ENCODE measurements around the gene RABEPK. TPM values are rescaled to one million over a fixed set of nuclear protein-coding genes. Genes with fewer than 3 reads are reported as not detected.
"Not testable (repeated sequence)": the region's sequence is repeated elsewhere in the genome, so short reads cannot be mapped to it uniquely, and the experiment has no call there.

The RABEPK gene
- total and polyA plus RNA-seq, 4 donors, result 12.7 to 23.9 (median 20.6) TPM

GRCh38 chr9:125189361-125190289, 10.7 kb upstream of the RABEPK start, which contains the start of gene PPP6C (continued):
- TF ChIP-seq NR2F2 (IDR thresholded peaks at IDR 0.05) (peak; percentile 25), ZBTB33 (IDR thresholded peaks at IDR 0.05) (peak; percentile 96)

DNA sequence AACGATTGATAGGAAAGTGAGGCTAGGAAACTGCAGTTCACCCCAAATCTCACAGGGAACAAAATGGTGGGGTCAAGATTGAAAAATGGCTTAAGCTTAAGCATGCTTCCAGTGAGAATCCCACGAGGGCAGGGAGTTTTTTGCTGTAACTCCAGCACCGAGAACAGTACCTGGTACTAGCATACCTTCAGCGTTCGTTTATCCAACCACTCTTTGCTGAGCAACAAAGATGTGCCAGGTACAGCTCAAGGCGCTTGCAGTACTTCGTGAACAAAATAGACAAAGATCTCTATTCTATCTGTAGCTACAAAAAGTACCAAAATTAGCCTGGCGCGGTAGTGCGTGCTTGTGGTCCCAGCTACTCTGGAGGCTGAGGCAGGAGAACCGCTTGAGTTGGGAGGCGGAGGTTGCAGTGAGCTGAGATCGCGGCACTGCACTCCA, 10.0 kb upstream of the RABEPK start:
- no peaks in the 10 kb centered on the region for H3K9me3 ChIP-seq (ENCODE audit: control insufficient read depth in 4 of 4, low read length in 3 of 4)
- 57% methylated on average over 14 of the region's 14 CpGs for WGBS
- DNase-seq (ENCODE audit: low spot score), result no peak
- peaks cover 8 to 23% (median 20%) of the 10 kb centered on the region in 4 donors for H3K4me1 ChIP-seq (ENCODE audit: control insufficient read depth in 4 of 4, insufficient read depth in 4 of 4, low read length in 3 of 4)
- H3K9ac ChIP-seq (ENCODE audit: low read depth in 1 of 2, low read length in 2 of 2), result peak overlapping the region; percentile 63 to 94
- TF ChIP-seq YY1 (IDR thresholded peaks at IDR 0.05), result peak; percentile 8
- no peak for TF ChIP-seq RXRA (IDR thresholded peaks at IDR 0.05)
- TF ChIP-seq SP1 (IDR thresholded peaks at IDR 0.05), result no peak
- no peak for TF ChIP-seq ZBTB33 (IDR thresholded peaks at IDR 0.05)
- TF ChIP-seq NR2F2 (IDR thresholded peaks at IDR 0.05), result no peak
- TF ChIP-seq HNF4A (conservative IDR thresholded peaks at IDR 0.05), result no peak
- no peak for TF ChIP-seq CTCF (IDR thresholded peaks at IDR 0.05; ENCODE audit: low read depth, low read length, missing input control)
- no peaks in the 10 kb centered on the region for H3K36me3 ChIP-seq (ENCODE audit: control insufficient read depth in 4 of 4, insufficient read depth in 3 of 4, low read depth in 1 of 4, low read length in 3 of 4)
- H3K27me3 ChIP-seq (ENCODE audit: control insufficient read depth in 4 of 4, insufficient read depth in 4 of 4, low read length in 3 of 4), result no peaks in the 10 kb centered on the region
- peak overlapping the region; percentile 88 to 90 for H3K27ac ChIP-seq (ENCODE audit: low read depth in 1 of 2, low read length in 2 of 2)
- peak overlapping the region; percentile 65 to 98 (median 72) for H3K4me3 ChIP-seq (ENCODE audit: low read depth in 1 of 3, low read length in 3 of 3)

- H3K4me1 ChIP-seq (ENCODE audit: control insufficient read depth in 4 of 4, insufficient read depth in 4 of 4, low read length in 3 of 4); H3K27me3 ChIP-seq (ENCODE audit: control insufficient read depth in 4 of 4, insufficient read depth in 4 of 4, low read length in 3 of 4); H3K4me3 ChIP-seq (ENCODE audit: low read depth in 1 of 3, low read length in 3 of 3); H3K9ac ChIP-seq (ENCODE audit: low read depth in 1 of 2, low read length in 2 of 2); DNase-seq (ENCODE audit: low spot score); H3K27ac ChIP-seq (ENCODE audit: low read depth in 1 of 2, low read length in 2 of 2); H3K36me3 ChIP-seq (ENCODE audit: control insufficient read depth in 4 of 4, insufficient read depth in 3 of 4, low read depth in 1 of 4, low read length in 3 of 4); H3K9me3 ChIP-seq (ENCODE audit: control insufficient read depth in 4 of 4, low read length in 3 of 4): not testable (repeated sequence)
- WGBS, result 90% methylated on average over 5 of the region's 5 CpGs
Observed at GRCh38 chr9:125194466-125194865, 5.9 kb upstream of the RABEPK start.

DNA sequence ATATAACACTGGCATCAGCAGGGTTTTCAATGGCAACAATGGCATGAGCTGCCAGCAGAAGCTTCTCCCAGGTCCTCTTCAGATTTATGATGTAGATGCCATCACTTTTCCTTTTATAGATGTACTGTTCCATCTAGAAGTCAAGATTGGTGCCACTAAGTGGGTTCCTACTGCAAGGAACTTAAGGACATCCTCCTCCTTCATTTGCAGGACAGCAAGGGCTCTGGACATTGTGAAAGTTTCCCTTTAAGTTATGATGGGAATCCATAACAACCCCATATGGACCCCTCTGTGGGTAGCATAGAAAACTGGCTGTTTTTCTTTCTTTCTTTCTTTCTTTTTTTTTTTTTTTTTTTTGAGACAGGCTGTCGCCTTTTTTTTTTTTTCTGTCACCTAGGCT, 4.8 kb upstream of the RABEPK start:
- not testable (repeated sequence) for H3K4me1 ChIP-seq (ENCODE audit: control insufficient read depth in 4 of 4, insufficient read depth in 4 of 4, low read length in 3 of 4); H3K9ac ChIP-seq (ENCODE audit: low read depth in 1 of 2, low read length in 2 of 2); H3K27me3 ChIP-seq (ENCODE audit: control insufficient read depth in 4 of 4, insufficient read depth in 4 of 4, low read length in 3 of 4); H3K27ac ChIP-seq (ENCODE audit: low read depth in 1 of 2, low read length in 2 of 2); DNase-seq (ENCODE audit: low spot score); H3K36me3 ChIP-seq (ENCODE audit: control insufficient read depth in 4 of 4, insufficient read depth in 3 of 4, low read depth in 1 of 4, low read length in 3 of 4); H3K9me3 ChIP-seq (ENCODE audit: control insufficient read depth in 4 of 4, low read length in 3 of 4); H3K4me3 ChIP-seq (ENCODE audit: low read depth in 1 of 3, low read length in 3 of 3)
- 78% methylated on average over 1 of the region's 1 CpG for WGBS
